HepG2 (cell line): ENCODE results near the gene MAP1B. TPM values are rescaled to one million over a fixed set of nuclear protein-coding genes. Genes with fewer than 3 reads are reported as not detected.

ENCODE experiments used
- ATAC-seq: fragments of 200-7000 bp; cut with Tn5 transposase; 3 replicates; pipeline ENCODE4 v1.9.1; 2020; ENCODE audit warnings: mild to moderate bottlenecking, moderate library complexity
- BruUV-seq: library from RNA; stranded (reverse); fragments of 400-500 nt; replicated peaks from 2 replicates; lab custom pipeline; 2021; lab: Mats Ljungman, UMichigan
- CTCF ChIA-PET: fragments of 300-600 bp; formaldehyde crosslinking; extraction: SDS; loops from one replicate; lab custom pipeline; 2021; ENCODE audit warnings: low total read pairs, inconsistent platforms, low intra/inter-chr PET ratio; lab: Yijun Ruan, JAX
- POLR2A ChIA-PET: fragments of 350-600 bp; sonication (Branson Sonifier 250); formaldehyde crosslinking; loops from one replicate; lab custom pipeline; 2020; ENCODE audit warnings: antibody characterized with exemption, inconsistent platforms; lab: Yijun Ruan, JAX
- DNase-seq: peaks from one replicate; pipeline ENCODE4 v3.0.0-alpha.2; 2015; ENCODE audit warnings: low spot score
- FAIRE-seq: peaks from 3 replicates; lab custom pipeline; 2011; peaks lifted over from hg19 to GRCh38; lab: Jason Lieb, UNC
- H2AFZ ChIP-seq: one replicate; pipeline ENCODE4 v1.6.1; 2011; ENCODE audit warnings: low read length, inconsistent platforms
- H3K27ac ChIP-seq: fragments of 300-600 bp; 3 replicates; pipeline ENCODE4 v1.8.0; 2011; ENCODE audit warnings: mixed run types, mild to moderate bottlenecking, mixed read lengths, low read length, inconsistent platforms; ENCODE audit not compliant: insufficient read depth; ENCODE audit errors: extremely low read length
- H3K27me3 ChIP-seq, 2 experiments: fragments of 200-600 bp in 1 of 2; 2 replicates in 1 of 2; 3 replicates in 1 of 2; pipeline versions ENCODE4 v1.6.0 to v1.8.0; 2011; ENCODE audit warnings: low read length in 2 of 2, mild to moderate bottlenecking in 2 of 2, moderate library complexity in 2 of 2, inconsistent platforms in 1 of 2; ENCODE audit not compliant: insufficient read depth in 2 of 2, control insufficient read depth in 1 of 2
- H3K36me3 ChIP-seq, 2 experiments: fragments of 200-600 bp in 1 of 2; replicated peaks in 1 of 2; 2 replicates in 1 of 2; 3 replicates in 1 of 2; pipeline versions ENCODE4 v1.5.1 to v1.8.0; 2011; ENCODE audit warnings: low read length in 2 of 2, inconsistent platforms in 1 of 2; ENCODE audit not compliant: insufficient read depth in 2 of 2, control insufficient read depth in 1 of 2
- H3K4me1 ChIP-seq: 2 replicates; pipeline ENCODE4 v1.5.1; 2012; ENCODE audit warnings: low read length, inconsistent platforms; ENCODE audit not compliant: insufficient read depth
- H3K4me2 ChIP-seq: 2 replicates; pipeline ENCODE4 v1.6.0; 2011; ENCODE audit warnings: low read depth, low read length, inconsistent platforms
- H3K4me3 ChIP-seq, 3 experiments: fragments of 200-600 bp in 1 of 3; sonication (generic), shearing (Covaris generic) in 1 of 3; replicated peaks in 1 of 3; 2 replicates each; pipeline ENCODE4 v1.5.1; 2011 to 2016; ENCODE audit warnings: low read length in 3 of 3, inconsistent platforms in 2 of 3, low read depth in 2 of 3, mild to moderate bottlenecking in 2 of 3, control low read depth in 1 of 3, mixed read lengths in 1 of 3; ENCODE audit not compliant: insufficient read depth in 1 of 3
- H3K79me2 ChIP-seq: one replicate; pipeline ENCODE4 v1.6.1; 2011; ENCODE audit warnings: low read length, inconsistent platforms; ENCODE audit not compliant: insufficient read depth
- H3K9ac ChIP-seq: 2 replicates; pipeline ENCODE4 v1.6.0; 2011; ENCODE audit warnings: mild to moderate bottlenecking, low read depth, low read length, inconsistent platforms; ENCODE audit not compliant: insufficient read depth
- H3K9me3 ChIP-seq: 2 replicates; pipeline ENCODE4 v1.5.1; 2012; ENCODE audit warnings: mild to moderate bottlenecking, low read length
- H4K20me1 ChIP-seq: 2 replicates; pipeline ENCODE4 v1.6.0; 2011; ENCODE audit warnings: inconsistent platforms, mild to moderate bottlenecking, low read length, moderate library complexity; ENCODE audit not compliant: insufficient read depth
- BHLHE40 ChIP-seq: IDR thresholded peaks from 2 replicates; pipeline ENCODE4 v1.6.1; 2011; ENCODE audit warnings: low read length, improper control_type of control experiment
- RBFOX2 ChIP-seq: fragments of 200-400 bp; formaldehyde crosslinking; IDR thresholded peaks from 2 replicates; pipeline ENCODE4 v1.6.1; 2017; ENCODE audit warnings: low read depth, mild to moderate bottlenecking, low read length
- SNAPC2 ChIP-seq: sonication (generic); formaldehyde crosslinking; IDR thresholded peaks from 2 replicates; pipeline ENCODE4 v1.8.1; 2022; ENCODE audit warnings: mild to moderate bottlenecking, missing genetic modification reagents
- YEATS2 ChIP-seq: sonication (generic); formaldehyde crosslinking; IDR thresholded peaks from 2 replicates; pipeline ENCODE4 v1.4.0; 2020; ENCODE audit warnings: missing genetic modification reagents, borderline replicate concordance
- ZFP37 ChIP-seq: sonication (generic); formaldehyde crosslinking; IDR thresholded peaks from 2 replicates; pipeline ENCODE4 v1.4.0; 2020; ENCODE audit warnings: missing genetic modification reagents, borderline replicate concordance
- ZFP41 ChIP-seq: sonication (generic); formaldehyde crosslinking; IDR thresholded peaks from 2 replicates; pipeline ENCODE4 v1.4.0; 2020; ENCODE audit warnings: mild to moderate bottlenecking, missing genetic modification reagents, borderline replicate concordance
- ZNF530 ChIP-seq: sonication (generic); formaldehyde crosslinking; IDR thresholded peaks from 2 replicates; pipeline ENCODE4 v1.5.0; 2020; ENCODE audit warnings: low read depth, mild to moderate bottlenecking, missing genetic modification reagents
- ZNF549 ChIP-seq: sonication (generic); formaldehyde crosslinking; IDR thresholded peaks from 2 replicates; pipeline ENCODE4 v1.5.0; 2020; ENCODE audit warnings: missing genetic modification reagents
- WGBS: methylation state at CpG from one replicate; pipeline ENCODE4 v1.1.6; 2017; ENCODE audit warnings: low lambda C conversion rate; 5-methylcytosine and 5-hydroxymethylcytosine counted together
- in situ Hi-C: cut with HindIII; loops from 2 replicates; pipeline ENCODE4 v1.10.0; 2017; ENCODE audit warnings: low pct_unique_long_range_greater_than_20kb; ENCODE audit not compliant: extremely low pct_ligation_motif_present
- intact Hi-C: fragments of 100-400 bp; cut with micrococcal nuclease; formaldehyde crosslinking; loops from one replicate; pipeline ENCODE4 v1.10.0; 2022; ENCODE audit not compliant: unreplicated experiment
- polyA plus RNA-seq, 8 experiments: library from polyadenylated mRNA; depleted of rRNA in 3 of 8; stranded (reverse) in 7 of 8; unstranded in 1 of 8; fragments of >200 nt; fragmentation: Illumina TruSeq in 4 of 8; extraction: Trizol in 4 of 8; gene quantifications; 2 replicates each; pipeline versions ENCODE4 v1.2.1 to v1.2.3, GENCODE V29; 2011 to 2016; ENCODE audit warnings: low read depth in 4 of 8, missing spikeins in 1 of 8, mixed read lengths in 1 of 8; ENCODE audit not compliant: insufficient read depth in 1 of 8
- total RNA-seq, 5 experiments: library from RNA; depleted of rRNA; stranded (reverse); fragments of >200 nt; fragmentation: Illumina TruSeq; extraction: Trizol; gene quantifications; 2 replicates each; pipeline ENCODE4 v1.2.3, GENCODE V29; 2016; ENCODE audit warnings: low read depth in 1 of 5
- TF ChIP-seq, protein P1 (sequence below): sonication (generic); formaldehyde crosslinking; IDR thresholded peaks from 2 replicates; pipeline ENCODE4 v1.5.0; 2020; ENCODE audit warnings: mild to moderate bottlenecking, missing genetic modification reagents, moderate library complexity

The MAP1B gene
- total and polyA plus RNA-seq, 2 of the 13 experiments (the other 11 are each of a cell fraction or from before 2014, with no cell fraction given), result 3.3 to 6.2 TPM

DNA sequence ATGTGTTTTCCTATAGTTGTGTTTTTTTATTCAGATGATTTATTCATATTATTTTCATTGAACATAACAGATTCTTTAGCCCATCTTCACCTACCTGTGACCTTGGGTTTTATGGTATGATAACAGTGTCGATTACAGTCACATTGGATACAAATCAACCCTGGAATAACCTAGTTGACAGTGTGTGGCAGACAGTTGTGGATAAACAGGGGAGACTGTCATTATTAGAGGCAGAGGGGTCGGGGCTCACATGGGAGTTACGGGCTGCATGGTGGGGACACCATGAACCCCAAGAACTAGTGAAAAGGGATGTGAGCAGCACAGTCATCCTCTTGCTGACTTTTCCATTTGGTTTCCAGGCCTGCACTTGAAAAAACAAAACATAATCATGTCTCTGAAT is 29.9 kb upstream of the MAP1B start:
- no peaks in the 10 kb centered on the region for H3K9me3 ChIP-seq
- 29% methylated on average over 3 of the region's 3 CpGs for WGBS
- H3K79me2 ChIP-seq, result no peaks in the 10 kb centered on the region
- CTCF ChIA-PET, result no interaction called here
- intact Hi-C loops (no loop called here), in situ Hi-C loops (no loop called here)
- BruUV-seq, result no TSS peak
- H3K27ac ChIP-seq, result no peak overlapping the region
- H3K4me1 ChIP-seq, result no peaks in the 10 kb centered on the region
- H3K9ac ChIP-seq, result no peak overlapping the region
- H3K4me3 ChIP-seq, result no peak overlapping the region
- no peaks in the 10 kb centered on the region for H3K36me3 ChIP-seq
- H3K4me2 ChIP-seq, result no peak overlapping the region
- peaks cover 0 to 6% of the 10 kb centered on the region in 2 experiments; a peak in 1 of 5 replicates for H3K27me3 ChIP-seq
- DNase-seq (no peak), ATAC-seq (no peak), FAIRE-seq (no peak)
- no peak overlapping the region for H2AFZ ChIP-seq
- no peaks in the 10 kb centered on the region for H4K20me1 ChIP-seq
- no peak for TF ChIP-seq ZFP37 (CRISPR knock-in tag)
- TF ChIP-seq ZNF549, result no peak
- no peak for TF ChIP-seq SNAPC2
- TF ChIP-seq BHLHE40, result no peak
- TF ChIP-seq YEATS2 (CRISPR knock-in tag), result no peak
- TF ChIP-seq, all 625 proteins: peak for 0
- POLR2A ChIA-PET, result no interaction called here

DNA sequence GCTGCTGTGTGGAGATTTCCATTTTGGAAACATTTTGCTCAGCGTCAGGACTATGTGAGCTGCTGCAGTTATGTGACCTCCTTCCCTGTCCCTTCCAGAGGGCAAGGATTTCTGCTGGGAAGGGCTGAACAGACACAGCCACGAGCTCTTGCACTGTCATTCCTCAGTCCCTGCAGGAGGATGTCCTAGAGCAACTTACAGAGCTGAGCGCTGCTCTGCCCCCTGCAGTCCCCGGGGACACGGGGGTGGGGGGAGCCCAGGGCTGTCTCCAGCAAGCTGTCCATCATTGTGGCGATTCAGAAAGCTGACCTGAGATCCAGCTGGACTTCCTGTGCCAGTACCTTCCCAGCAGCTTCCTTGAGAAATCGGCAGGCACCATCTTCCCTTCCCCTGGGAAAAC is 28.0 kb upstream of the MAP1B start:
- Histone ChIP-seq H3K27me3 (no peaks in the 10 kb centered on the region; a peak in 1 of 5 replicates), H3K4me1 (no peaks in the 10 kb centered on the region), H2AFZ (no peak overlapping the region), H4K20me1 (no peaks in the 10 kb centered on the region), H3K4me3 (no peak overlapping the region), H3K36me3 (no peaks in the 10 kb centered on the region), H3K27ac (no peak overlapping the region), H3K9ac (no peak overlapping the region), H3K4me2 (peak overlapping the region; percentile 2; the same call in 1 of the 2 replicates), H3K9me3 (no peaks in the 10 kb centered on the region), H3K79me2 (no peaks in the 10 kb centered on the region)
- intact Hi-C loops, result no loop called here
- POLR2A ChIA-PET, result no interaction called here
- 0% methylated on average over 4 of the region's 7 CpGs for WGBS
- CTCF ChIA-PET, result no interaction called here
- no peak for DNase-seq
- BruUV-seq, result no TSS peak
- FAIRE-seq, result no peak
- peak; percentile 82 for ATAC-seq
- TF ChIP-seq ZNF530 (CRISPR knock-in tag), result no peak
- no peak for TF ChIP-seq ZFP41 (CRISPR knock-in tag)
- TF ChIP-seq RBFOX2, result no peak
- TF ChIP-seq, protein P1, sequence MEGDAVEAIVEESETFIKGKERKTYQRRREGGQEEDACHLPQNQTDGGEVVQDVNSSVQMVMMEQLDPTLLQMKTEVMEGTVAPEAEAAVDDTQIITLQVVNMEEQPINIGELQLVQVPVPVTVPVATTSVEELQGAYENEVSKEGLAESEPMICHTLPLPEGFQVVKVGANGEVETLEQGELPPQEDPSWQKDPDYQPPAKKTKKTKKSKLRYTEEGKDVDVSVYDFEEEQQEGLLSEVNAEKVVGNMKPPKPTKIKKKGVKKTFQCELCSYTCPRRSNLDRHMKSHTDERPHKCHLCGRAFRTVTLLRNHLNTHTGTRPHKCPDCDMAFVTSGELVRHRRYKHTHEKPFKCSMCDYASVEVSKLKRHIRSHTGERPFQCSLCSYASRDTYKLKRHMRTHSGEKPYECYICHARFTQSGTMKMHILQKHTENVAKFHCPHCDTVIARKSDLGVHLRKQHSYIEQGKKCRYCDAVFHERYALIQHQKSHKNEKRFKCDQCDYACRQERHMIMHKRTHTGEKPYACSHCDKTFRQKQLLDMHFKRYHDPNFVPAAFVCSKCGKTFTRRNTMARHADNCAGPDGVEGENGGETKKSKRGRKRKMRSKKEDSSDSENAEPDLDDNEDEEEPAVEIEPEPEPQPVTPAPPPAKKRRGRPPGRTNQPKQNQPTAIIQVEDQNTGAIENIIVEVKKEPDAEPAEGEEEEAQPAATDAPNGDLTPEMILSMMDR (CRISPR knock-in tag), result peak; percentile 16; the same call in 1 of the 2 replicates
- in situ Hi-C loops, result no loop called here
